ENCODE results near the gene NPSR1. TPM values are rescaled to one million over a fixed set of nuclear protein-coding genes. Genes with fewer than 3 reads are reported as not detected.

The NPSR1 gene
- total and polyA plus RNA-seq, 4 donors = not detected

GRCh38 chr7:34672430-34672829 is 14.4 kb downstream of the NPSR1 start:
- TF ChIP-seq HNF4A (conservative IDR thresholded peaks at IDR 0.05) = no peak
- no peak for TF ChIP-seq FOXA2 (IDR thresholded peaks at IDR 0.05)
- no peak for TF ChIP-seq GABPA (IDR thresholded peaks at IDR 0.05 in 1 of 2, conservative IDR thresholded peaks at IDR 0.05 in 1 of 2)
- no peak for TF ChIP-seq REST (IDR thresholded peaks at IDR 0.05)
- TF ChIP-seq NR2F2 (IDR thresholded peaks at IDR 0.05) = no peak
- no peak for TF ChIP-seq TAF1 (conservative IDR thresholded peaks at IDR 0.05)
- no peak for TF ChIP-seq HNF4G (IDR thresholded peaks at IDR 0.05)
- TF ChIP-seq RAD21 (IDR thresholded peaks at IDR 0.05) = no peak
- no peak for TF ChIP-seq RXRA (IDR thresholded peaks at IDR 0.05)
- no peak for TF ChIP-seq MAX (IDR thresholded peaks at IDR 0.05)
- no peak for TF ChIP-seq YY1 (IDR thresholded peaks at IDR 0.05)
- H3K36me3 ChIP-seq (ENCODE audit: control insufficient read depth in 4 of 4, insufficient read depth in 3 of 4, low read depth in 1 of 4, low read length in 3 of 4) = no peaks in the 10 kb centered on the region
- no peaks in the 10 kb centered on the region for H3K9me3 ChIP-seq (ENCODE audit: control insufficient read depth in 4 of 4, low read length in 3 of 4)
- H3K27me3 ChIP-seq (ENCODE audit: control insufficient read depth in 4 of 4, insufficient read depth in 4 of 4, low read length in 3 of 4) = peaks cover 0 to 2% (median 0%) of the 10 kb centered on the region in 4 donors
- H3K9ac ChIP-seq (ENCODE audit: low read depth in 1 of 2, low read length in 2 of 2) = no peak overlapping the region
- no peak overlapping the region for H3K4me3 ChIP-seq (ENCODE audit: low read depth in 1 of 3, low read length in 3 of 3)
- 81% methylated on average over 6 of the region's 6 CpGs for WGBS
- H3K27ac ChIP-seq (ENCODE audit: low read depth in 1 of 2, low read length in 2 of 2) = no peak overlapping the region
- no peaks in the 10 kb centered on the region for H3K4me1 ChIP-seq (ENCODE audit: control insufficient read depth in 4 of 4, insufficient read depth in 4 of 4, low read length in 3 of 4)
- DNase-seq (ENCODE audit: low spot score) = no peak

GRCh38 chr7:34673066-34673465 is 15.0 kb downstream of the NPSR1 start:
- Histone ChIP-seq H3K9ac (ENCODE audit: low read depth in 1 of 2, low read length in 2 of 2) (no peak overlapping the region), H3K9me3 (ENCODE audit: control insufficient read depth in 4 of 4, low read length in 3 of 4) (no peaks in the 10 kb centered on the region), H3K4me1 (ENCODE audit: control insufficient read depth in 4 of 4, insufficient read depth in 4 of 4, low read length in 3 of 4) (no peaks in the 10 kb centered on the region), H3K4me3 (ENCODE audit: low read depth in 1 of 3, low read length in 3 of 3) (no peak overlapping the region), H3K36me3 (ENCODE audit: control insufficient read depth in 4 of 4, insufficient read depth in 3 of 4, low read depth in 1 of 4, low read length in 3 of 4) (no peaks in the 10 kb centered on the region), H3K27ac (ENCODE audit: low read depth in 1 of 2, low read length in 2 of 2) (no peak overlapping the region), H3K27me3 (ENCODE audit: control insufficient read depth in 4 of 4, insufficient read depth in 4 of 4, low read length in 3 of 4) (peaks cover 0 to 2% (median 0%) of the 10 kb centered on the region in 4 donors)
- 78% methylated on average over 3 of the region's 3 CpGs for WGBS
- TF ChIP-seq CTCF (IDR thresholded peaks at IDR 0.05; ENCODE audit: low read depth, low read length, missing input control) (no peak), TAF1 (conservative IDR thresholded peaks at IDR 0.05) (no peak), REST (IDR thresholded peaks at IDR 0.05) (no peak), RXRA (IDR thresholded peaks at IDR 0.05) (no peak), MAX (IDR thresholded peaks at IDR 0.05) (no peak), ATF3 (IDR thresholded peaks at IDR 0.05) (no peak), FOXA1 (IDR thresholded peaks at IDR 0.05) (no peak), GABPA (IDR thresholded peaks at IDR 0.05 in 1 of 2, conservative IDR thresholded peaks at IDR 0.05 in 1 of 2) (no peak), SP1 (IDR thresholded peaks at IDR 0.05) (no peak), RAD21 (IDR thresholded peaks at IDR 0.05) (no peak), NR2F2 (IDR thresholded peaks at IDR 0.05) (no peak), JUND (IDR thresholded peaks at IDR 0.05) (no peak), EGR1 (IDR thresholded peaks at IDR 0.05; ENCODE audit: low read depth in 2 of 2) (no peak), HNF4G (IDR thresholded peaks at IDR 0.05) (no peak), FOXA2 (IDR thresholded peaks at IDR 0.05) (no peak), HNF4A (conservative IDR thresholded peaks at IDR 0.05) (no peak)
- no peak for DNase-seq (ENCODE audit: low spot score)
